Activated CD4-positive, alpha-beta memory T cell treated with anti-CD3 and anti-CD28 coated beads, Interleukin-2, amount 10 ng/mL, durations not matched to agents 7 days and 5 days (primary cell): ENCODE results near the gene ZHX3. TPM values are rescaled to one million over a fixed set of nuclear protein-coding genes. Genes with fewer than 3 reads are reported as not detected.

Experiments used
- CTCF ChIA-PET: fragments of 350-600 bp; sonication (Branson Sonifier 250); formaldehyde crosslinking; loops from one replicate; lab custom pipeline; 2021; ENCODE audit warnings: antibody characterized with exemption, inconsistent platforms; lab: Charles Lee
- POLR2A ChIA-PET: fragments of 350-600 bp; sonication (Branson Sonifier 250); formaldehyde crosslinking; loops from one replicate; lab custom pipeline; 2021; ENCODE audit warnings: antibody characterized with exemption; lab: Charles Lee
- DNase-seq: peaks from one replicate; pipeline ENCODE4 v3.0.0-alpha.2; 2020
- H3K27ac Mint-ChIP-seq: one replicate; pipeline ENCODE4 v1.8.0; 2021; ENCODE audit warnings: mild to moderate bottlenecking, mixed read lengths
- H3K27me3 Mint-ChIP-seq: one replicate; pipeline ENCODE4 v1.8.0; 2021; ENCODE audit warnings: mixed read lengths
- H3K36me3 Mint-ChIP-seq: one replicate; pipeline ENCODE4 v1.8.0; 2021; ENCODE audit warnings: low read depth, mixed read lengths
- H3K4me1 Mint-ChIP-seq: one replicate; pipeline ENCODE4 v1.8.0; 2021; ENCODE audit warnings: mixed read lengths
- H3K4me3 Mint-ChIP-seq: one replicate; pipeline ENCODE4 v1.8.0; 2021; ENCODE audit warnings: mild to moderate bottlenecking, mixed read lengths
- H3K9me3 Mint-ChIP-seq: one replicate; pipeline ENCODE4 v1.8.0; 2021; ENCODE audit warnings: mixed read lengths
- total RNA-seq, 2 experiments: library from RNA; stranded (reverse); gene quantifications; one replicate each; pipeline ENCODE4 v1.2.3, GENCODE V29; 2021

The ZHX3 gene
- total RNA-seq: 1 to 10 TPM; 5.9 to 8.7 TPM

GRCh38 chr20:41317546-41318270, at the start of gene ZHX3:
Gene ZHX3, minus strand, starts transcription at chr20:41317731. Its CDS starts 112,815 bp downstream, at chr20:41204916.
- H3K27me3 Mint-ChIP-seq: peaks cover 4% of the 10 kb centered on the region
- ChIA-PET CTCF (no interaction called here), POLR2A (interaction anchor here (1.8 kb wide), 1 partner anchor 12 kb away, joined by 4 read pairs; no protein-coding TSS in a partner anchor)
- peak; percentile 96 for DNase-seq
- H3K27ac Mint-ChIP-seq: peak within 1 kb of the TSS; percentile 67
- H3K36me3 Mint-ChIP-seq: no peaks in the 10 kb centered on the region
- H3K4me3 Mint-ChIP-seq: peak within 1 kb of the TSS; percentile 78
- peaks cover 28% of the 10 kb centered on the region for H3K4me1 Mint-ChIP-seq
- no peaks in the 10 kb centered on the region for H3K9me3 Mint-ChIP-seq

DNA sequence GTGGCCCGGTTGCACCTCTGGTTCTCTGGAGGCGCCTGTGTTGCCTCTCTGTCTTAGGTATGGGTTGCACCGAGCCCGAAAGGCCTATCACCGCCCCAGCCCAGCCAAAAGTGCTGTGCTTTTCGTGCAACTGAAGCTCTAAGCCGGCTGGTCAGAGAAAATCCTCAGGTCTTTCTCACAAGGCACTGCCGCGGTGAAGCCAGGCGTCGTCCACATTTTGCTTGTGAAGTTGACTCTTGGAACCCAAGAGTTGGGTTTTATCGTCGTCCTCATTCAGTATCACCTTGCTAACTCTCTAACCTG, 49.8 kb upstream of the ZHX3 start:
- no peak overlapping the region for H3K4me3 Mint-ChIP-seq

DNA sequence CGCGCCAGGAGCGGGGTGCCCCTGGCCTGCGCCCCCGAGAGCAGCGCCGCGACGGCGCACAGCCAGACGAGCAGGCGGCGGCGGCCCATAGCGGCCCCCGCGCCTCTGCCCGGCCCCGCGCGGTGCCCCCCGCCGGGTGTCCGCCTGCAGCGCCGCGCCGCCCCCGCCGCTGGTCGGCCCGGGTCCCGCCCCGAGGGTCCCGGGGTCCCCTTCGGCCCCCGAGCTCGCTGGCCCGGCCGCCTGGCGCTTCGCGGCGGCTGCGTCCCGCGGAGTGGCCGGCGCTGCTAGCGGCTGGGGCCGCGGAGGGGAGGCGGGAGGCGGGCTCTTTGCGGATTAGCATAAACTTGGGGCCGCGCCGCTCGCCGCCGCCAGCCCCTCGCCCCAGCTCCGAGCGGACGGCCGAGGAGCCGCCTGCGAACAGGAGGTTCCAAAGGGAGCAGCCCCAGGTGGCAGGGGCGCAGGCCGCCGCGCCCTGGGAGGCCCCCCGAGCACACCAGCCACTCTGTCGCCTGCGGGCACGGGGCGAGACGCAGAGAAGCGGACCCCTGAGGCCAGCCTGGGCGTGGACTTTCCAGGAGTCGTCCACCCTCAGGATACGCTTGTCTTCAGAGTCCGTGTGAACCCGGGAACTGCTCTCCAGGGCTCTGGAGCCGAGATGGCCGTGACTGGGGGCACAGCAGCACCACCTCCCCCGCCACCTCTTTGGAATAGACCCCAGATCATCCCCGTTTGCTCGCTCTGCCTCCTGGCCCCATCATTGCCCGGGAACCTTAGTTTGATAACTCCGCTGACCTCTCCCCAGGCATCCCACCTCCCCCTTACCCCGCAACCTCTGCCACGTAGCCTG, 49.2 kb upstream of the ZHX3 start, which contains the start of gene EMILIN3:
Gene EMILIN3, minus strand, starts transcription at position 273 of the 847 bp plus-strand sequence. Its CDS starts 184 bp downstream, at position 89.
- CTCF ChIA-PET: no interaction called here

More for the DNA sequence above, 49.8 kb upstream of the ZHX3 start:
- CTCF ChIA-PET: no interaction called here
- H3K27ac Mint-ChIP-seq: no peak overlapping the region
- H3K4me1 Mint-ChIP-seq: peaks cover 3% of the 10 kb centered on the region
- POLR2A ChIA-PET: no interaction called here
- H3K27me3 Mint-ChIP-seq: peaks cover 30% of the 10 kb centered on the region
- H3K9me3 Mint-ChIP-seq: no peaks in the 10 kb centered on the region
- DNase-seq: no peak
- H3K36me3 Mint-ChIP-seq: no peaks in the 10 kb centered on the region

DNA sequence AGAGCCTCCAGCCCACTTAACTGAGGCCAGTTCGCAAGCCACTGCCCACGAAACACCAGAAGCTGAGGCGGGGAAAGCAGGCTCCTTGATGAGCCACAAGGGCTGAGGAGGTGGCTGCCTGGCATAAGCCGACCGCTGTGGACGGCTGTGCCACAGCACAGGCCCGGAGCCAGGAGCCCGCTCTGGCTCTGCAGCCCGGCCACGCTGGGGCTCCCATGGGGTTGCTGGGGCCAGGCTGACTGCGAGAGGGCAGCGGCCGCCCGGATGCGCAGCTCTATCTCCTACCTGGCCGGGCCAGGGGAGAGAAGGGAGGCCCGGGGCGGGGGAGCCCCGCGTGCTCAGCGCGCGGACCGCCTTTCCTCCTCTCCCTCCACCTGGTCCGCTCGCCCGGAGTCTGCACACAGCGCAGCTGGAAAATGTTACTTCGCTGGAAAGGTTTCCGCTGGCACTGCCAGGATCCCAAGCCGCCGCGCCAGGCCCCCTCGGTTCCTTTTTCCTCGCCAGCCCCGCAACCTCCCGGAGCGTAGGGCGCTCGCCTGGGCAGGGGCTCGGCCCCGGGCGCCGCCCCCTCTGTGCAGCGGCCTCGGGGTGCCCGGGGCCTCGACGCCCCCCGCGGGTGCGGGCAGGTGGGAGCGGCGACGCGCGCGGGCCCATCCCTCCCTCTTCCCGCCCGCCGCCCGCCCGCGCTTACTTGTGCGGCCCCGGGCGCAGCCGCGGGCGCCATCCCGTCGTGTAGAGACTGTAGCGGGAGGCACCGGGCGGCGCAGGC, 48.4 kb upstream of the ZHX3 start:
- Mint-ChIP-seq H3K27me3 (peaks cover 30% of the 10 kb centered on the region), H3K27ac (no peak overlapping the region), H3K4me3 (no peak overlapping the region), H3K4me1 (peaks cover 3% of the 10 kb centered on the region), H3K36me3 (no peaks in the 10 kb centered on the region), H3K9me3 (no peaks in the 10 kb centered on the region)
- ChIA-PET POLR2A (no interaction called here), CTCF (no interaction called here)
- no peak for DNase-seq

More for the DNA sequence above, 49.2 kb upstream of the ZHX3 start, which contains the start of gene EMILIN3:
- POLR2A ChIA-PET: no interaction called here
- H3K27me3 Mint-ChIP-seq: peaks cover 30% of the 10 kb centered on the region
- H3K27ac Mint-ChIP-seq: no peak within 1 kb of the TSS
- peaks cover 3% of the 10 kb centered on the region for H3K4me1 Mint-ChIP-seq
- no peak within 1 kb of the TSS for H3K4me3 Mint-ChIP-seq
- DNase-seq: no peak
- H3K36me3 Mint-ChIP-seq: no peaks in the 10 kb centered on the region
- H3K9me3 Mint-ChIP-seq: no peaks in the 10 kb centered on the region

DNA sequence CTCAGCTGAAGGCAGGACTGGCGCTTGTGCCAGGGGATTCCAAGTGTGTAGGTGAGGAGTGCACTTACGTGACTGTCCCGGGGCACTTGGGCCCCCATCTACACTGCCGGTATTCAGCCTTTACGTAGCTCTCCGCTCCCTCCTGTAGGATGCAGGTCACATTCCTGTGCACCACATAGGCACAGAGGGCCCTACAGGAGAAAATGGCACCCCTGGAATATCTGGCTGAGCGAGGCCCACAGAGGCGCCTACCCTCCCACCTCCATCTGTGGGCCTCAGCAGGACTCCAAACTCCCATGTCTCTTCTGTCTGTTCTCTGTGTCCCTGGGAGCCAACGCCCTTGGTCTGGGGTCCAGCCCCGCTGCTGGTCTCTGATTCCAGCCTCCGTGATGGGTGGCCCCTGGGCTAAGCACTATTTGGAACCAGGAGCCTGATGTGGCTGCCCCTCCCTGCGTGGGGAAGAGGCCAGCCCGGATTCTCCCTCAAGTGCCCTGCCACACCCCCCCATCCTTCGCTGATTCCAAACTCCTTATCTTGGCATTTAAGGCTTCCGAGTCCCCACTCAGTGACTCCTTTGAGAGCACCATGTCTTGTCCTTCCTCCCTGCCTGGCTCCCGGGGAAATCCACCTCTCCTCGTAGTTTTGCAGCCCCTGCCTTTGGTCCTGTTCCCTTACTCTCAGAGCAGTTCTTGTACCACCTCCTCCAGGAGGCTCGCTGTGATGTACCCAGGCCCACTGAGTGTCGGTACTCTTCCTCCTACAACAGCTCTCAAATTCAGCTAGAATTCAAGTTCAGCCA, 47.6 kb upstream of the ZHX3 start:
- no peaks in the 10 kb centered on the region for H3K9me3 Mint-ChIP-seq
- DNase-seq: no peak
- H3K4me1 Mint-ChIP-seq: peaks cover 3% of the 10 kb centered on the region
- no peak overlapping the region for H3K4me3 Mint-ChIP-seq
- H3K27me3 Mint-ChIP-seq: peaks cover 30% of the 10 kb centered on the region
- no peaks in the 10 kb centered on the region for H3K36me3 Mint-ChIP-seq
- H3K27ac Mint-ChIP-seq: no peak overlapping the region
- POLR2A ChIA-PET: no interaction called here
- CTCF ChIA-PET: no interaction called here

- ChIA-PET CTCF (interaction anchor here (0.6 kb wide), 1 partner anchor 47 kb away, joined by 3 read pairs; no protein-coding TSS in a partner anchor), POLR2A (no interaction called here)
- H3K9me3 Mint-ChIP-seq: no peaks in the 10 kb centered on the region
These were observed 46.8 kb upstream of the ZHX3 start for GRCh38 chr20:41364236-41364855.

GRCh38 chr20:41363601-41364000, 46.1 kb upstream of the ZHX3 start:
- CTCF ChIA-PET: interaction anchor here (0.6 kb wide), 1 partner anchor 47 kb away, joined by 3 read pairs; no protein-coding TSS in a partner anchor
- Mint-ChIP-seq H3K9me3 (no peaks in the 10 kb centered on the region), H3K27ac (no peak overlapping the region), H3K4me3 (no peak overlapping the region), H3K36me3 (no peaks in the 10 kb centered on the region), H3K27me3 (peaks cover 24% of the 10 kb centered on the region), H3K4me1 (peaks cover 3% of the 10 kb centered on the region)
- POLR2A ChIA-PET: no interaction called here
- DNase-seq: no peak

More at GRCh38 chr20:41364236-41364855, 46.8 kb upstream of the ZHX3 start:
- no peak for DNase-seq
- Mint-ChIP-seq H3K36me3 (no peaks in the 10 kb centered on the region), H3K4me3 (no peak overlapping the region), H3K4me1 (peaks cover 3% of the 10 kb centered on the region), H3K27me3 (peaks cover 28% of the 10 kb centered on the region), H3K27ac (no peak overlapping the region)

- Mint-ChIP-seq H3K36me3 (no peaks in the 10 kb centered on the region), H3K27ac (no peak overlapping the region), H3K9me3 (no peaks in the 10 kb centered on the region), H3K4me1 (peaks cover 3% of the 10 kb centered on the region), H3K4me3 (no peak overlapping the region), H3K27me3 (peaks cover 18% of the 10 kb centered on the region)
- DNase-seq: no peak
- ChIA-PET POLR2A (no interaction called here), CTCF (no interaction called here)
These were observed 45.2 kb upstream of the ZHX3 start for GRCh38 chr20:41362748-41363140.

DNA sequence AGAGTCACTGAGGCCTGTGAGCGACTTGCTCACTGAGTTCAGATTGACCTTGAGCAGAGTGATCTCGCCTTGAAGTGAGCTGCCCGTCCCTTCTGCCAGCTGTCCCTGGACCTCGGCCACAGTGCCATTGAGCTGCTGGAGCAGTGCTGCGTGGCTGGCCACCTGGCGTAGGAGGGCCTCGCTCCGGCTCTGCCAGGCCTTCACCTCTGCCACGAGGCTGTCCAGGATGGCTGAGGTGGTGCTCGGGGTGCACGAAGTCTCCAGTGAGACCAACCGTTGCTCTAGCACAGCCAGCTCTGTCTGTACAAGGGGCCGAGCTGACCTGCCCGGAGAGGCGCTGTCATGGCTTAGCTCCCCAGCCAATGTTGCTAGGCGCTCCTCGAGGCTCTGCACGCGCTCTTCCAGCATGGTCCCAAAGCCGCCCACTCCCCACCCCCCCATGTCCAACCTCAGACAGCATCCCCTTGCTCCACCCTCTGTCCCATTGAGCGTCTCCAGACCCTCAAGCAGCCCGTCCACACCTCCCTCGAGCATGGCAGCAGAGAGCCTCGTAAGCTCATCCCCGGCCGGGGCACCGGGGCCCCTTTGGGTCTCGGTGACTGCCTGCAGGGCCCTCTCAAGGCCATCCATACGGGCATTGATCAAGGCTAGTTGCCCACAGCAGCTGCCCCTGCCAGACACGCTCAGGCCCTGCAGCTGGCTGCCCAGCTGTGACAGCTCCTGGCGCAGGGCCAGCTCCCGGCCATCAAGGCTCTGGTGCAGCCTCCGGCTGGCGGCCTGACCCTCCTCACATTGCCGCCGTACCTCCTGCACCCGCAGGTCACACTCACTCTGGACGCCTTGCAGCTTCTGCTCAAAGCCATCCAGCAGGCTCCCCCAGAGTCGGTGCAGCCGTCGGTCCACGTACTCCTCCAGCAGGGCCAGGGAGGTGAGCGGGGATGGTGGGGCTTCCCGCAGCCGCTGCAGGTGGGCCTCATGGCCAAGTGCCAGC, 44.5 kb upstream of the ZHX3 start:
- Mint-ChIP-seq H3K36me3 (no peaks in the 10 kb centered on the region), H3K27me3 (peaks cover 11% of the 10 kb centered on the region), H3K9me3 (no peaks in the 10 kb centered on the region), H3K27ac (no peak overlapping the region), H3K4me3 (no peak overlapping the region), H3K4me1 (no peaks in the 10 kb centered on the region)
- ChIA-PET POLR2A (no interaction called here), CTCF (no interaction called here)
- DNase-seq: no peak

GRCh38 chr20:41360831-41361756, 43.6 kb upstream of the ZHX3 start:
- CTCF ChIA-PET: no interaction called here
- H3K36me3 Mint-ChIP-seq: no peaks in the 10 kb centered on the region
- no peak overlapping the region for H3K27ac Mint-ChIP-seq
- H3K4me1 Mint-ChIP-seq: no peaks in the 10 kb centered on the region
- peaks cover 10% of the 10 kb centered on the region for H3K27me3 Mint-ChIP-seq
- no peak overlapping the region for H3K4me3 Mint-ChIP-seq
- no peak for DNase-seq
- H3K9me3 Mint-ChIP-seq: no peaks in the 10 kb centered on the region
- POLR2A ChIA-PET: no interaction called here
